Muscle layer of colon (tissue), 2 donors: Measurements from ENCODE around the gene PNPO.

Source experiments
- H3K27ac ChIP-seq: one replicate; pipeline ENCODE4 v1.7.0; 2013; ENCODE audit warnings: low read depth, mild to moderate bottlenecking, low read length, moderate library complexity
- H3K27me3 ChIP-seq, 2 donors: one replicate each; pipeline ENCODE4 v1.7.0; 2013; ENCODE audit warnings: low read length in 2 of 2, mild to moderate bottlenecking in 2 of 2; ENCODE audit not compliant: insufficient read depth in 2 of 2, control insufficient read depth in 1 of 2
- H3K36me3 ChIP-seq: one replicate; pipeline ENCODE4 v1.7.0; 2013; ENCODE audit warnings: mild to moderate bottlenecking, low read length; ENCODE audit not compliant: insufficient read depth
- H3K4me1 ChIP-seq: one replicate; pipeline ENCODE4 v1.7.0; 2013; ENCODE audit warnings: mild to moderate bottlenecking, low read length; ENCODE audit not compliant: insufficient read depth
- H3K4me3 ChIP-seq, 2 donors: one replicate each; pipeline ENCODE4 v1.7.0; 2013; ENCODE audit warnings: low read length in 2 of 2, low read depth in 1 of 2, mild to moderate bottlenecking in 1 of 2, moderate library complexity in 1 of 2
- H3K9ac ChIP-seq: one replicate; pipeline ENCODE4 v1.7.0; 2013; ENCODE audit warnings: low read length
- H3K9me3 ChIP-seq: one replicate; pipeline ENCODE4 v1.7.0; 2013; ENCODE audit warnings: mild to moderate bottlenecking, low read length
- donor health status: abdominal sarcoma.
- donor health status: Adenocarcinoma of cecum.

Gene PNPO

GRCh38 chr17:47941246-47942095 lies at the start of gene PNPO:
Gene PNPO, plus strand, starts transcription at chr17:47941571. Its CDS starts 105 bp downstream, at chr17:47941676.
- H3K4me3 ChIP-seq = peak within 1 kb of the TSS; percentile 60 to 84
- H3K9ac ChIP-seq = peak within 1 kb of the TSS; percentile 62
- no peaks in the 10 kb centered on the region for H3K27me3 ChIP-seq
- H3K27ac ChIP-seq = peak within 1 kb of the TSS; percentile 73
- H3K9me3 ChIP-seq = no peaks in the 10 kb centered on the region
- H3K4me1 ChIP-seq = peaks cover 15% of the 10 kb centered on the region
- peaks cover 23% of the 10 kb centered on the region for H3K36me3 ChIP-seq

GRCh38 chr17:47894498-47895346 lies 46.6 kb upstream of the PNPO start:
- Histone ChIP-seq H3K27me3 (no peaks in the 10 kb centered on the region), H3K27ac (peak overlapping the region; percentile 84), H3K9ac (peak overlapping the region; percentile 51), H3K9me3 (no peaks in the 10 kb centered on the region), H3K4me3 (peak overlapping the region; percentile 78 to 81), H3K4me1 (peaks cover 32% of the 10 kb centered on the region), H3K36me3 (peaks cover under 1% of the 10 kb centered on the region)

GRCh38 chr17:47895347-47895855 lies 46.0 kb upstream of the PNPO start:
- Histone ChIP-seq H3K9me3 (no peaks in the 10 kb centered on the region), H3K27me3 (no peaks in the 10 kb centered on the region), H3K36me3 (peaks cover 6% of the 10 kb centered on the region), H3K4me3 (peak overlapping the region; percentile 78 to 81), H3K27ac (peak overlapping the region; percentile 84), H3K9ac (peak overlapping the region; percentile 51), H3K4me1 (peaks cover 36% of the 10 kb centered on the region)

- peak within 1 kb of the TSS; percentile 91 for H3K27ac ChIP-seq
- H3K27me3 ChIP-seq = no peaks in the 10 kb centered on the region
- peaks cover 36% of the 10 kb centered on the region for H3K4me1 ChIP-seq
- peak within 1 kb of the TSS; percentile 88 to 96 for H3K4me3 ChIP-seq
- peaks cover 6% of the 10 kb centered on the region for H3K36me3 ChIP-seq
- peak within 1 kb of the TSS; percentile 98 for H3K9ac ChIP-seq
- no peaks in the 10 kb centered on the region for H3K9me3 ChIP-seq
These were observed 45.3 kb upstream of the PNPO start, which contains the start of gene SP2 for GRCh38 chr17:47895856-47896671. Gene SP2, plus strand, starts transcription at chr17:47896236. Its CDS starts 51 bp downstream, at chr17:47896287.

GRCh38 chr17:47896672-47897490 lies 44.5 kb upstream of the PNPO start:
- Histone ChIP-seq H3K27me3 (no peaks in the 10 kb centered on the region), H3K36me3 (peaks cover 6% of the 10 kb centered on the region), H3K27ac (peak overlapping the region; percentile 91), H3K4me3 (peak overlapping the region; percentile 88 to 96), H3K9ac (peak overlapping the region; percentile 98), H3K4me1 (peaks cover 36% of the 10 kb centered on the region), H3K9me3 (no peaks in the 10 kb centered on the region)

GRCh38 chr17:47897561-47897960 lies 43.8 kb upstream of the PNPO start:
- peak overlapping the region; percentile 98 for H3K9ac ChIP-seq
- H3K27me3 ChIP-seq = no peaks in the 10 kb centered on the region
- H3K27ac ChIP-seq = peak overlapping the region; percentile 51
- no peaks in the 10 kb centered on the region for H3K9me3 ChIP-seq
- H3K4me1 ChIP-seq = peaks cover 36% of the 10 kb centered on the region
- peaks cover 6% of the 10 kb centered on the region for H3K36me3 ChIP-seq
- peak overlapping the region; percentile 88 to 96 for H3K4me3 ChIP-seq

- no peak overlapping the region for H3K4me3 ChIP-seq
- peaks cover 41% of the 10 kb centered on the region for H3K4me1 ChIP-seq
- H3K9me3 ChIP-seq = no peaks in the 10 kb centered on the region
- H3K36me3 ChIP-seq = peaks cover 6% of the 10 kb centered on the region
- no peaks in the 10 kb centered on the region for H3K27me3 ChIP-seq
- peak overlapping the region; percentile 14 for H3K27ac ChIP-seq
- H3K9ac ChIP-seq = no peak overlapping the region
These were observed 43.1 kb upstream of the PNPO start for GRCh38 chr17:47898241-47898640.

- H3K27ac ChIP-seq = no peak overlapping the region
- H3K4me3 ChIP-seq = no peak overlapping the region
- H3K9ac ChIP-seq = no peak overlapping the region
- peaks cover 46% of the 10 kb centered on the region for H3K4me1 ChIP-seq
- peaks cover 6% of the 10 kb centered on the region for H3K36me3 ChIP-seq
- no peaks in the 10 kb centered on the region for H3K9me3 ChIP-seq
- no peaks in the 10 kb centered on the region for H3K27me3 ChIP-seq
These were observed 41.7 kb upstream of the PNPO start for GRCh38 chr17:47899643-47900042.

GRCh38 chr17:47901423-47901822 lies 39.9 kb upstream of the PNPO start:
- Histone ChIP-seq H3K9me3 (no peaks in the 10 kb centered on the region), H3K9ac (no peak overlapping the region), H3K27ac (no peak overlapping the region), H3K27me3 (no peaks in the 10 kb centered on the region), H3K4me1 (peaks cover 60% of the 10 kb centered on the region), H3K4me3 (no peak overlapping the region), H3K36me3 (peaks cover 6% of the 10 kb centered on the region)

GRCh38 chr17:47902039-47902744 lies 39.2 kb upstream of the PNPO start:
- no peak overlapping the region for H3K9ac ChIP-seq
- H3K4me3 ChIP-seq = no peak overlapping the region
- H3K4me1 ChIP-seq = peaks cover 64% of the 10 kb centered on the region
- no peak overlapping the region for H3K27ac ChIP-seq
- H3K27me3 ChIP-seq = no peaks in the 10 kb centered on the region
- no peaks in the 10 kb centered on the region for H3K9me3 ChIP-seq
- H3K36me3 ChIP-seq = peaks cover 6% of the 10 kb centered on the region
